HL-60 (cell line): ENCODE results near the gene MVP.
A peak's percentile ranks its signal among the peaks of the same experiment; 100 is the strongest.

Experiments used
- DNase-seq, 2 experiments: peaks; one replicate each; pipeline ENCODE4 v3.0.0-alpha.2; 2010 to 2020; ENCODE audit warnings: low read depth in 1 of 2, low spot score in 1 of 2
- H3K27ac ChIP-seq: fragments of 250-450 bp; sonication (Bioruptor Pico); replicated peaks from 2 replicates; pipeline ENCODE4 v1.5.1; 2020; ENCODE audit warnings: mild to moderate bottlenecking, moderate library complexity
- H3K27me3 ChIP-seq: fragments of 250-450 bp; sonication (Bioruptor Pico); 2 replicates; pipeline ENCODE4 v1.5.1; 2021; ENCODE audit warnings: mild to moderate bottlenecking, moderate library complexity; ENCODE audit not compliant: insufficient read depth, poor library complexity, severe bottlenecking
- H3K4me3 ChIP-seq: replicated peaks from 2 replicates; pipeline ENCODE4 v1.5.1; 2011; ENCODE audit warnings: mild to moderate bottlenecking, control low read depth, low read length; ENCODE audit not compliant: insufficient read depth
- GABPA ChIP-seq: IDR thresholded peaks from 2 replicates; pipeline ENCODE4 v1.6.1; 2012; ENCODE audit warnings: low read depth
- POLR2AphosphoS5 ChIP-seq: IDR thresholded peaks from 2 replicates; pipeline ENCODE4 v1.6.1; 2012; ENCODE audit warnings: low read depth
- SPI1 ChIP-seq: IDR thresholded peaks from 2 replicates; pipeline ENCODE4 v1.6.1; 2012; ENCODE audit warnings: low read depth, mild to moderate bottlenecking, borderline replicate concordance
- TF ChIP-seq, protein P1 (sequence below): IDR thresholded peaks from one replicate; pipeline ENCODE4 v1.5.1; 2011; ENCODE audit warnings: low read length, control low read depth, inconsistent platforms; ENCODE audit not compliant: insufficient read depth
- TF ChIP-seq, protein P2 (sequence below): IDR thresholded peaks from 2 replicates; pipeline ENCODE4 v1.6.1; 2012; ENCODE audit warnings: low read depth; ENCODE audit not compliant: insufficient replicate concordance

Gene MVP

DNA sequence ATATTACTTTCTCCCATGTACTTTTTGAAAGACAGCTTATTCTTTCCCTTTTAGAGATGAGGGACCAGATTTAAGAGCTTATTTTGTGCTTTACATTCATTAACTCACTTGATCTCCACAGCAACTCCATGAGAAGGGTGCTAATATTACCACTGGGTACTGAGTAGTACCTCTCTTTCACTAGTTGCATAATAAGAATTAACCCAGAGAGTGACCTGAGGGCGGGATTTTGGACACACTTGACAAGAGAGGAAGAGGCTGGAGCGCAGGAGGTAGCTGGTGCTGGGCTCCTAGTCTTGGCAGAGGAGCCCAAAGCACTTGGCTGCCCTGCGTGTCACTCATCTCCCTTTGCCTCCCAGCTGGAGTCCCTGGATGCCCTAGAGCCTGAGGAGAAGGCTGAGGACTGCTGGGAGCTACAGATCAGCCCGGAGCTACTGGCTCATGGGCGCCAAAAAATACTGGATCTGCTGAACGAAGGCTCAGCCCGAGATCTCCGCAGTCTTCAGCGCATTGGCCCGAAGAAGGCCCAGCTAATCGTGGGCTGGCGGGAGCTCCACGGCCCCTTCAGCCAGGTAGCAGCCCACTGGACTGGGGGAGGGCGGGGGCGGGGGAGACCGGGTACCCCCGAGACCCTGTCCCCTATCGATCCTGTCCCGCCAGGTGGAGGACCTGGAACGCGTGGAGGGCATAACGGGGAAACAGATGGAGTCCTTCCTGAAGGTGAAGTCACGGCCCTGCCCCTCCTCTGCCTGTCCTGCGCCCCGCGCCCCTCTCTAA, 15.6 kb upstream of the MVP start:
- peak; percentile 41; the same call in 1 of the 2 replicates for TF ChIP-seq SPI1
- TF ChIP-seq, protein P1, sequence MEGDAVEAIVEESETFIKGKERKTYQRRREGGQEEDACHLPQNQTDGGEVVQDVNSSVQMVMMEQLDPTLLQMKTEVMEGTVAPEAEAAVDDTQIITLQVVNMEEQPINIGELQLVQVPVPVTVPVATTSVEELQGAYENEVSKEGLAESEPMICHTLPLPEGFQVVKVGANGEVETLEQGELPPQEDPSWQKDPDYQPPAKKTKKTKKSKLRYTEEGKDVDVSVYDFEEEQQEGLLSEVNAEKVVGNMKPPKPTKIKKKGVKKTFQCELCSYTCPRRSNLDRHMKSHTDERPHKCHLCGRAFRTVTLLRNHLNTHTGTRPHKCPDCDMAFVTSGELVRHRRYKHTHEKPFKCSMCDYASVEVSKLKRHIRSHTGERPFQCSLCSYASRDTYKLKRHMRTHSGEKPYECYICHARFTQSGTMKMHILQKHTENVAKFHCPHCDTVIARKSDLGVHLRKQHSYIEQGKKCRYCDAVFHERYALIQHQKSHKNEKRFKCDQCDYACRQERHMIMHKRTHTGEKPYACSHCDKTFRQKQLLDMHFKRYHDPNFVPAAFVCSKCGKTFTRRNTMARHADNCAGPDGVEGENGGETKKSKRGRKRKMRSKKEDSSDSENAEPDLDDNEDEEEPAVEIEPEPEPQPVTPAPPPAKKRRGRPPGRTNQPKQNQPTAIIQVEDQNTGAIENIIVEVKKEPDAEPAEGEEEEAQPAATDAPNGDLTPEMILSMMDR: no peak
- peak; percentile 68 to 74 for DNase-seq
- peak overlapping the region; percentile 99 for H3K27ac ChIP-seq
- H3K27me3 ChIP-seq: no peaks in the 10 kb centered on the region
- H3K4me3 ChIP-seq: peak overlapping the region; percentile 54

DNA sequence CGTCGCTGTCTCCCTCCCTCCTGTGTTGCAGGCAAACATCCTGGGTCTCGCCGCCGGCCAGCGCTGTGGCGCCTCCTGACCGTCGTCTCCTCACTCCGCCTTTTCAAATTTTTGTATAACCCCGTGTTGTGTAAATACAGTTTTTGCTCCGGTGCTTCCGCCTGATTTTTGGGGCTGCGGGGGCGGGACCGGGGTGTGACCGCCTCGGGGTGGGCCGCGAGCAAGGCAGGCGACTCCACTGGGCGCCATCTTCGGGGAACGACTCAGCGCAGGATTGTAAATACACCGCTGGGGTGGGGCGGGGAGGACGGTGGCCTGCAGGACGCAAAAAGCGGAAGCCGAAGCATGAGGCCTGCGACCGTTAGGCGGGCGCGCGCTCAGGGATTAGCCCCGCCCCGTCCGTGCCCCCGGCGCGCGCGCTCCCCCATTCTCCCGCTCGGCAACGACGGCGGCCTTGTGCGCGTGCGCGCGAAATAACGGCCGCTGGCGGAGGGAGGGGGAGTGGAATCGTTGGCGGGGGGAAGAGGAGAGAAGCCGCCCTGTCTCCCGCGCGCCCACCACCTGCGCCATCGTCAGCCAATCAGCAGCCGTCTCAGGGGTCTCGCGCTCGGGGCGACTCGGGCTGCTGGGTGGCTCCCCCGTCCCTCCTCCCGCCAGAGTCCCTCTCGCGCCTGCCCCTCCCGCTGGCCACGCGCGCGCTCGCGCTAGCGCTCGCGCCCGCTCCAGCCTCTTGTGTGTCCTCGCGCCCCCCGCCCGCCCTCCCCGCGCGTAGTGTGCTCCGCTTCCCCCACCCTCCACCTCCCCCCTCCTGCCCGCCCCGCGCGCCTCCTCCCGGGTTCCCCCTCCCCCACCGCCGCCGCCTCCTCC, 14.8 kb upstream of the MVP start:
- Histone ChIP-seq H3K27me3 (no peaks in the 10 kb centered on the region), H3K27ac (peak overlapping the region; percentile 99), H3K4me3 (peak overlapping the region; percentile 54)
- DNase-seq: peak; percentile 91 to 98
- TF ChIP-seq GABPA: no peak
- TF ChIP-seq POLR2AphosphoS5: peak; percentile 99
- TF ChIP-seq, protein P2, sequence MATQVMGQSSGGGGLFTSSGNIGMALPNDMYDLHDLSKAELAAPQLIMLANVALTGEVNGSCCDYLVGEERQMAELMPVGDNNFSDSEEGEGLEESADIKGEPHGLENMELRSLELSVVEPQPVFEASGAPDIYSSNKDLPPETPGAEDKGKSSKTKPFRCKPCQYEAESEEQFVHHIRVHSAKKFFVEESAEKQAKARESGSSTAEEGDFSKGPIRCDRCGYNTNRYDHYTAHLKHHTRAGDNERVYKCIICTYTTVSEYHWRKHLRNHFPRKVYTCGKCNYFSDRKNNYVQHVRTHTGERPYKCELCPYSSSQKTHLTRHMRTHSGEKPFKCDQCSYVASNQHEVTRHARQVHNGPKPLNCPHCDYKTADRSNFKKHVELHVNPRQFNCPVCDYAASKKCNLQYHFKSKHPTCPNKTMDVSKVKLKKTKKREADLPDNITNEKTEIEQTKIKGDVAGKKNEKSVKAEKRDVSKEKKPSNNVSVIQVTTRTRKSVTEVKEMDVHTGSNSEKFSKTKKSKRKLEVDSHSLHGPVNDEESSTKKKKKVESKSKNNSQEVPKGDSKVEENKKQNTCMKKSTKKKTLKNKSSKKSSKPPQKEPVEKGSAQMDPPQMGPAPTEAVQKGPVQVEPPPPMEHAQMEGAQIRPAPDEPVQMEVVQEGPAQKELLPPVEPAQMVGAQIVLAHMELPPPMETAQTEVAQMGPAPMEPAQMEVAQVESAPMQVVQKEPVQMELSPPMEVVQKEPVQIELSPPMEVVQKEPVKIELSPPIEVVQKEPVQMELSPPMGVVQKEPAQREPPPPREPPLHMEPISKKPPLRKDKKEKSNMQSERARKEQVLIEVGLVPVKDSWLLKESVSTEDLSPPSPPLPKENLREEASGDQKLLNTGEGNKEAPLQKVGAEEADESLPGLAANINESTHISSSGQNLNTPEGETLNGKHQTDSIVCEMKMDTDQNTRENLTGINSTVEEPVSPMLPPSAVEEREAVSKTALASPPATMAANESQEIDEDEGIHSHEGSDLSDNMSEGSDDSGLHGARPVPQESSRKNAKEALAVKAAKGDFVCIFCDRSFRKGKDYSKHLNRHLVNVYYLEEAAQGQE: peak; percentile 59
- TF ChIP-seq SPI1: peak; percentile 85
- TF ChIP-seq, protein P1: no peak

DNA sequence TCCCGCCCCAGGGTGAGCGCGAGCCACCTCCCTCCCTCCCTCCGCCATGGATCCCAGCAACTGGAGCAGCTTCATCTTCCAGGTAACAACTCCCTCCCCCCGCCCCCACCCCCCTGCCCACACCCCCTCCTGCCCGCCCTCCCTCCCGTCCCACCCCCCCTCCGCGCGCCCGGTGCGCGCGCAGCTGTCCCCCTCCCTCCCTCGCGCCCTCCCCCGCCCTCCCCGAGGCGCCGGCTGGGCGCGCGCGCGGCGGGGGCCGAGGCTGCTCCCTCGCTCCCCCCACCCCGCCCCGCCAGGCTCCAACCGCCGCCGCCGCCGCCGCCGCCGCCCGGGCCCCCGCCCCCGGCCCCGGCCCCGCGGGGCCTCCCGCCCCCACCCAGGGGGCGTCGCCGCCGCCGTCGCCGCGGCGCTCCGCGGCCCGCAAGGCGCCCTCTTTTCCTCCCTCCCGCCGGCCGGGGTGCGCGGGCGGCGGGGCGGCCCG, 14.1 kb upstream of the MVP start, which contains the start of gene MAZ:
MAZ (plus strand) TSS at position 431 of the 481 bp plus-strand sequence. CDS start 173 bp downstream, outside the sequence.
- DNase-seq: no peak
- TF ChIP-seq, protein P2: no peak
- no peak for TF ChIP-seq GABPA
- TF ChIP-seq, protein P1: no peak
- TF ChIP-seq SPI1: no peak
- no peak for TF ChIP-seq POLR2AphosphoS5
- Histone ChIP-seq H3K27me3 (no peaks in the 10 kb centered on the region), H3K27ac (peak within 1 kb of the TSS; percentile 99), H3K4me3 (peak within 1 kb of the TSS; percentile 56)
